Gastrocnemius medialis (tissue), 4 donors: Measurements from ENCODE around the gene FYN.

ENCODE experiments used
- CTCF ChIP-seq, 5 experiments: fragments of 450-650 bp in 3 of 5; fragments of 200-600 bp in 2 of 5; sonication (generic) in 2 of 5; IDR thresholded peaks in 4 of 5; conservative IDR thresholded peaks in 1 of 5; 1 replicate in 4 of 5; 2 replicates in 1 of 5; pipeline ENCODE4 v1.5.1; 2016 to 2019; ENCODE audit warnings: antibody characterized with exemption in 5 of 5, mild to moderate bottlenecking in 3 of 5, moderate library complexity in 3 of 5
- POLR2A ChIP-seq, 2 donors: fragments of 450-650 bp; IDR thresholded peaks; one replicate each; pipeline ENCODE4 v1.6.1; 2017; ENCODE audit warnings: antibody characterized with exemption in 2 of 2, mild to moderate bottlenecking in 2 of 2, moderate library complexity in 2 of 2

- TF ChIP-seq POLR2A (IDR thresholded peaks at IDR 0.05) (no peak), CTCF (IDR thresholded peaks at IDR 0.05 in 4 of 5, conservative IDR thresholded peaks at IDR 0.05 in 1 of 5) (no peak)
These were observed 11.8 kb downstream of the FYN start for GRCh38 chr6:111861431-111861885.
